ENCODE data around the gene CR1. TPM values are rescaled to one million over a fixed set of nuclear protein-coding genes. Genes with fewer than 3 reads are reported as not detected.

The CR1 gene
- total and polyA plus RNA-seq, 9 of the 15 experiments (the other 6 are each of a cell fraction or from before 2014, with no cell fraction given), result 0.07 to 0.47 (median 0.18) TPM

DNA sequence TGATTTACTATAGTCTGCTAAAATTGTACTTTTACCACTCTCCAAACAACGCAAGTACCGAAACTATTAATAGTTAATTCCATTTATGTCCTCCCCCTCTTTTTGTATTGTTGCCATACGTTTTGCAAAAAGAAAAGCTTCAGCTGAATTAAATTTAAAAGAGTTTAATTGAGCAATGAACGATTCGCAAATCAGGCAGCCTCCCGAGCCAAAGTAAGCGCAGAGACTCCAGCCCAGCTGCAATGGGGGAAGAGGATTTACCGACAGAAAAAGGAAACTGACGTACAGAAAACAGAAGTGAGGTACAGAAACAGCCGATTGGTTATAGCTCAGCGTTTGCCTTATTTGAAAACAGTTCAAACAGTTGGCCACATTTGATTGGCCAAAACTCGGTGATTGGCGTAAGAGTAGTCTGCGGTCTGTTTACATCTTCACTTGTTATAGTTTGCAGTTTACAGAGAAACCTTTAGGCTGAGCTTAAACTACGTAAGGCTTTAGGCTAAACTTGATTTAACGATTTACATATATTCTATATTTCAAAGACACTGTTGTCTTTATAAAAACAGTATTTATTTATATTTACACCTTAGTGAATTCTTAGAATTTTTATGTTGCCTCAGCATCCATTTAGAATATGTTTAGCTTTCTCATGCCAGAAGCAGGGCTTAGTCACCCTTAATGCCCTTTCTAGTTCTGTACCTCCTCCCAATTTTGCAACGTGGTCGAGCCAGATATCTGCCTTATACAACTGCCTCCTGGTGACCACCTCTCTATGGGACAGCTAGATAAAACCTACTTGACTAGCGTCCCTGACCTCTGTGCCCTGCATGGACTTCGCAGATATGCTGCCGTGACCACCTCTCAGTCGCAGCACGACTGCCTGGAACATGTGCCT, 23.8 kb downstream of the CR1 start (continued):
- no peak for TF ChIP-seq XRCC3 (IDR thresholded peaks at IDR 0.05)
- TF ChIP-seq TCF7L2 (IDR thresholded peaks at IDR 0.05; ENCODE audit: low read depth, low read length), result no peak
- TF ChIP-seq MAFK (IDR thresholded peaks at IDR 0.05; ENCODE audit: low read length), result peak; percentile 44; the same call in 1 of the 2 replicates
- TF ChIP-seq ZNF785 (CRISPR knock-in tag; IDR thresholded peaks at IDR 0.05), result no peak
- peak; percentile 96 for TF ChIP-seq NFIC (IDR thresholded peaks at IDR 0.05)
- TF ChIP-seq CREBBP (IDR thresholded peaks at IDR 0.05; ENCODE audit: low read depth, low read length), result no peak
- no peak for TF ChIP-seq ZFP36 (IDR thresholded peaks at IDR 0.05; ENCODE audit: low read depth, low read length, partially characterized antibody)
- TF ChIP-seq, protein P1, sequence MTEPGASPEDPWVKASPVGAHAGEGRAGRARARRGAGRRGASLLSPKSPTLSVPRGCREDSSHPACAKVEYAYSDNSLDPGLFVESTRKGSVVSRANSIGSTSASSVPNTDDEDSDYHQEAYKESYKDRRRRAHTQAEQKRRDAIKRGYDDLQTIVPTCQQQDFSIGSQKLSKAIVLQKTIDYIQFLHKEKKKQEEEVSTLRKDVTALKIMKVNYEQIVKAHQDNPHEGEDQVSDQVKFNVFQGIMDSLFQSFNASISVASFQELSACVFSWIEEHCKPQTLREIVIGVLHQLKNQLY (CRISPR knock-in tag; conservative IDR thresholded peaks at IDR 0.05), result no peak
- no peak for TF ChIP-seq HDAC6 (IDR thresholded peaks at IDR 0.05; ENCODE audit: low read depth, low read length)
- no peak for TF ChIP-seq U2AF1 (optimal IDR thresholded peaks at IDR 0.05; ENCODE audit: low read depth, low read length)
- no peak for TF ChIP-seq ZNF740 (CRISPR knock-in tag; IDR thresholded peaks at IDR 0.05)
- TF ChIP-seq ZNF740 (tag; IDR thresholded peaks at IDR 0.05), result no peak
- no peak for TF ChIP-seq GTF2B (IDR thresholded peaks at IDR 0.05; ENCODE audit: extremely low read depth, insufficient read length)
- peak; percentile 96 for TF ChIP-seq DMBX1 (CRISPR knock-in tag; IDR thresholded peaks at IDR 0.05; ENCODE audit: borderline replicate concordance)
- peak in 1 of 2 experiments; percentile 94; a peak in 2 of 4 replicates for TF ChIP-seq ZMIZ1 (IDR thresholded peaks at IDR 0.05; ENCODE audit: low read depth in 2 of 2, low read length in 2 of 2)
- peak; percentile 82 for TF ChIP-seq POLR2B (IDR thresholded peaks at IDR 0.05; ENCODE audit: low read depth, partially characterized antibody)
- TF ChIP-seq RFX1 (IDR thresholded peaks at IDR 0.05), result no peak
- TF ChIP-seq POLR3A (IDR thresholded peaks at IDR 0.05; ENCODE audit: borderline replicate concordance, extremely low read depth, insufficient read depth, insufficient read length), result no peak
- peak; percentile 68; the same call in 1 of the 2 replicates for TF ChIP-seq JUN (IDR thresholded peaks at IDR 0.05; ENCODE audit: borderline replicate concordance, low read depth, low read length)
- TF ChIP-seq JUN (CRISPR knock-in tag; IDR thresholded peaks at IDR 0.05; ENCODE audit: borderline replicate concordance), result no peak
- TF ChIP-seq PYGO2 (tag; IDR thresholded peaks at IDR 0.05), result no peak
- no peak for TF ChIP-seq PHF20 (IDR thresholded peaks at IDR 0.05; ENCODE audit: partially characterized antibody)
